Measurements from ENCODE around the gene NPS.

NPS gene

GRCh38 chr10:127561647-127562046, 12.5 kb downstream of the NPS start:
- no peak for DNase-seq (ENCODE audit: low read depth in 2 of 2)

DNA sequence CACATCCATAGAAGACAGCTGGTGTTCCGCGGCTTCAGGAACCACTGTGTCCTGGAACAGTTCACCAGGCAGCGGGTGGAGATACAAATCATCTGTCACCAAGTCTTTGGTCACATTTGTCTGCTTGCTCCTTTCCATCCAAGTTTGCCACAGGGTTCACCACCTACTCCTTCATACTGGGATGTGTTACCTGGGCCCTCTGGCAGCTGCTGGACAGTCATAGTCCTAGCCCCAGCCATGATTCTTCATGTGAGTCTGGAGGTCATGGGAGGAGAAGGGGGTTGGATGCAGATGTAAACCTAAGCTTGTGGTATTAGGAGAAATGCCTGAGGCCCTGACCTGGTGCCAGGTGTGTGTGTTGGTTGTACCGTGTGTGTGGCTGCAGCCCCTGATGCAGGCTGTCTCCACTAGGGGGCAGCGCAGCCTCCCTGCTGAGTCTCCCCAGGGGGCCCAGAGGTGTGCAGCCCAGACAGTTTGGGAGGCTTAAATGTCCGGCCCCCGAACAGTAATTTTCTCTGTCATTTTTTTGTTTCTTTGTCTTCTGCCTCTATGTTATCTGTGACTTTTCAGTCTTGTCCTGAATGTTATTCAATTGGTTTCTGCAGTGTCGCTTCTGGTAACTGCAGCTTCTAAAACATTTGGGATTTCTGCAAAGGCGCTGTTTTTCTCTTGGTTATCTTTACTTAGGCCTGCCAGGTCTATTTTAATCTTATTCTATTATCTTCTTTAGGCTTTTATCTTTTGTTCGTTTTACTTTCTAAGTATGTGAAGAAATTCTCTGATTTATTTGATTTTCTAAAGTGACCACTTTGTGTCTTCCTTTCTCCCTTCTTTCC, 14.8 kb downstream of the NPS start:
- peak; percentile 3 to 19 for DNase-seq (ENCODE audit: low read depth in 2 of 2)

DNA sequence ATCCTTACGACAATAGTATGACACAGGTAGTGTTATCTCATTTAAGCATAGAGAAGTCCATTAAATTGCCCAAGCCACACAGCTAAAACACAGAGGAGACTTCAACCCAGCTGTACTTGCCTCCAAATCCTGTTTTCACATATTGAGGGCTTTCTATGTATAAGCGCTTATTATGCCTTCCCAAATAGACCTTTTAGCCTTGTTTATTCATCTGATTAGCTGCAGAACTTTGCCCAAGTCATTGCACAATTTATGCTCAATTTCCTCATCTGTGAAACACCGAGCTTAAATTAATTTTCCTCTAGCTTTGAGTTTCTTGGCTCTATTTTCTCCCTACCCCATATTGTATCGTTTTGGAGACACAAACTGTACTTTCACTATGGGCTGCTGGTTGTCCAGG, 15.5 kb downstream of the NPS start:
- no peak for DNase-seq (ENCODE audit: low read depth in 2 of 2)

GRCh38 chr10:127565583-127565982, 16.5 kb downstream of the NPS start:
- DNase-seq (ENCODE audit: low read depth in 2 of 2): no peak

DNA sequence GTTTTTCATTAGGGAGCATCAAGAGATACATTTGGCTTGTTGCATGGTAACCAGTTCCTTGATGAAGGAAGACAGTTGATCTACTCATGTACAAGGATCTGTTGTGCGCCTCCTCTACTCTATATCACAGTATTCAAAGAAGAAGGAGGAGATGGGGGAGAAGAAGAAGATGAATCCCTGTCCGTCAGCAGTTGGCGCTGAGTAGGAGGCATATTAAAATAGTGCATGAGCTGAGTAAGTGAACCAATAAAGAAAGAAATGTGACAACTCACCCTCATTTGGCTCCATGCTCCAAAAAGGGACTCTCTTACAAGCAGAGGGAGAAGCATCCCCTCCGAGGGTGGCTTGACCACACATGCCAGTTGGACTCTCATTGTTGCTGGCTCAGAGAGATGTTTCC, 20.1 kb downstream of the NPS start:
- DNase-seq (ENCODE audit: low read depth in 2 of 2): no peak

GRCh38 chr10:127570036-127570435, 20.9 kb downstream of the NPS start:
- no peak for DNase-seq (ENCODE audit: low read depth in 2 of 2)

GRCh38 chr10:127571386-127571785, 22.3 kb downstream of the NPS start:
- DNase-seq (ENCODE audit: low read depth in 2 of 2): no peak

- DNase-seq (ENCODE audit: low read depth in 2 of 2): no peak
These were observed 26.9 kb downstream of the NPS start for GRCh38 chr10:127576051-127576450.

DNA sequence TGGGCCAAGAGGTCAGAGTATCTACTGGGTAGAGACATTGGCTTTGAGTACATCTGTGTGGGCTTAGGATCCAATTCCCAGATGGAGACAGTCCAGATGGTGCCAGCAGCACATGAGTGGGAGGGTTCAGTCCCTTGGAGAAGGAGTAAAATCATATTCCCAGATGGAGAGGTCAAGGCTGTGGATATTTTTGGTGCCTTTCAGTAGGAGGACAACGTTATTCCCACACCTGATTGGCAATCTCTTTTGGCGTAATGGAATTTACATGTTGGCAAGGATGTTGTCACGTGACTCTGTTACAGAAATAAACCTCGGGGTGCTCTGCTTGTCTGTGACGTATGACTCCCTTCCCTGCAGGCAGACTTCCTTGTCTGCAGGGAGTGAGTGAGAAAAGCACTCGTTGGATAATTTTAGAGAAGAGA, 27.6 kb downstream of the NPS start:
- no peak for DNase-seq (ENCODE audit: low read depth in 2 of 2)

GRCh38 chr10:127577376-127578258, 28.5 kb downstream of the NPS start:
- DNase-seq (ENCODE audit: low read depth in 2 of 2): no peak

DNA sequence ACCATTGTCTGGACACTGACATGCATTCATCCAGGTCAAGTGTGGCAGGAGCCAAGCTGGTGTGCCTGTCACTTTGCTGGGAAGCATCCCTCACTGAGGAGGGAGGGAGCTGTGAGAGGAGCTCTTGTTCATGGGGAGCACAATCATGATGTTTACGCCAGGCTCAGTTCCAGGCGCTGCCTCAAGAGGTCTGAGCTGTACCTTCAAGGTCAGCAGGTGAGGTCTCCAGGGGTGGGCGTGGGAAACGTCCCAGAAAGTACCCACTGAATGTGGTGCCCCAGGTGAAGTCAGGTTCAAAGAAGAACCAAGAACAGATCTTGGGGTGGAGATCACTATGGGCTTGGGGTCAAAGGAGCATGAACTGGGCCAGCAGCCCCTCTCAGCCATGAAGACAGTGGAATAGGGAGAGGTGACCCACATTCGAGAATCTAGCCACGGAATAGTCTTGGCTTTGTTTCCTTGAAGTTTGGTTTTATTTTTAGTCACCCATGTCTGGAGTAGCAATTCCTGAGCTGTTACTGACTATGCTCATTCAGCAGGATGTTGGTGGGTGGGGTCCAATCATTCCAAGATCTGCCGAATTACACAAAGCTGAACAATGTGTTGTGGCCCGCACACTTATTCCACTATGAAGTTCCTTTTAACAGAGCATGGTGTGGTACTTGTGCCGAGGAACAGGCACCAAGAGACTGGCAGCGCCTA, 29.3 kb downstream of the NPS start:
- no peak for DNase-seq (ENCODE audit: low read depth in 2 of 2)

- DNase-seq (ENCODE audit: low read depth in 2 of 2): no peak
These were observed 29.8 kb downstream of the NPS start for GRCh38 chr10:127578961-127579305.

GRCh38 chr10:127579640-127580039, 30.5 kb downstream of the NPS start:
- DNase-seq (ENCODE audit: low read depth in 2 of 2): no peak

DNA sequence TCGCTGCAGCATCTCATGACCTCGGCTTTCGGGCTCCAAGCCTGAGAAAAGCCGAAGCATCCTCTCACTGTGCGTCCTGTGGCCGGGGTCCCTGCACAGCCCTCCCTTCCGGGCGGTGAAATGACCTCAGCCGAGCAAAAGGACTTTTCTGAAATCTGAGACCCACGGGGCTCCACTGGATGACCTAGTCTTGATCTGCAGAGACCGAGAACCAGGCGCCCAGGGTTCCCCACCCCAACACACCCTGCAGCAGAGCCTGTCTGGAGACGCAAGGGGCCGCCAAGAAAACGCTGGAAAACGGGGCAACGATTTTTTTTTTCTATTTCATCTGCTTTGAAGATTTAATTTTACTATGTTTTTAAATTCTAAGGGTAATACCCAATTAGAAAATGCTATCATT, 31.7 kb downstream of the NPS start:
- DNase-seq (ENCODE audit: low read depth in 2 of 2): no peak

- DNase-seq (ENCODE audit: low read depth in 2 of 2): no peak
These were observed 36.5 kb downstream of the NPS start for GRCh38 chr10:127585519-127586023.

- no peak for DNase-seq (ENCODE audit: low read depth in 2 of 2)
These were observed 38.7 kb downstream of the NPS start for GRCh38 chr10:127587668-127588365.

DNA sequence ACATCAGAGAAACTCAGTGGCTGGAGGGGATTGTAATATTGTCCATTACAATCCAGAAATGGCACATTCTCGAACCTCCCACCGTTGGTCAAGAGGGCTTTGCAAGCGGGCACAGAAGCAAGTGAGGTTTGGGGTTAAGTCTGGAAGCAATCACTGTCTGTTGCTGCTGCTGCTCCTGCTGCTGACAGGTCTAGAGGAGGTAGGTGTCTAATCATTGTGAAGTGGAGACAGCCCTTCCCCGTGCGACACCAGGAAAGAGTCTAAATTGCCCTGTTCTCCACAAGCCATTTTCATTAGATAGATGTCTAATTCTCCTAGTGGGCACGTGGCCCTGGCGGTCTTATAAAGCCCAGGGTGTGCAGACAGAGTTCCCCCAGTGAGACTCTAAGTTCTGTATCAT, 43.5 kb downstream of the NPS start:
- no peak for DNase-seq (ENCODE audit: low read depth in 2 of 2)

GRCh38 chr10:127600479-127600878, 51.4 kb downstream of the NPS start:
- no peak for DNase-seq (ENCODE audit: low read depth in 2 of 2)
